ENCODE measurements around the gene CYP17A1.

- TF ChIP-seq CTCF (IDR thresholded peaks at IDR 0.05) (no peak), POLR2A (IDR thresholded peaks at IDR 0.05) (no peak)
Measured at GRCh38 chr10:102812231-102812876, 24.9 kb downstream of the CYP17A1 start.
